ENCODE data around the gene PARVB.

PARVB gene

GRCh38 chr22:44120314-44120704 is 96.2 kb downstream of the PARVB start:
- Histone ChIP-seq H3K27me3 (no peaks in the 10 kb centered on the region), H3K36me3 (no peaks in the 10 kb centered on the region), H3K9me3 (no peaks in the 10 kb centered on the region), H3K27ac (no peak overlapping the region), H3K4me1 (ENCODE audit: control insufficient read depth in 1 of 2, insufficient read depth in 1 of 2, low read depth in 1 of 2, low read length in 1 of 2) (no peaks in the 10 kb centered on the region), H3K4me3 (ENCODE audit: low read depth in 1 of 2, low read length in 1 of 2) (no peak overlapping the region)
- no peak for TF ChIP-seq CTCF (IDR thresholded peaks at IDR 0.05)

GRCh38 chr22:44125421-44125820 is 101.3 kb downstream of the PARVB start:
- H3K27me3 ChIP-seq, result no peaks in the 10 kb centered on the region
- no peaks in the 10 kb centered on the region for H3K36me3 ChIP-seq
- no peak for TF ChIP-seq CTCF (IDR thresholded peaks at IDR 0.05)
- no peak overlapping the region for H3K4me3 ChIP-seq (ENCODE audit: low read depth in 1 of 2, low read length in 1 of 2)
- peaks cover 4% of the 10 kb centered on the region for H3K9me3 ChIP-seq
- H3K4me1 ChIP-seq (ENCODE audit: control insufficient read depth in 1 of 2, insufficient read depth in 1 of 2, low read depth in 1 of 2, low read length in 1 of 2), result no peaks in the 10 kb centered on the region
- no peak overlapping the region for H3K27ac ChIP-seq

- Histone ChIP-seq H3K36me3 (no peaks in the 10 kb centered on the region), H3K9me3 (peaks cover 4% of the 10 kb centered on the region), H3K27ac (no peak overlapping the region), H3K4me1 (ENCODE audit: control insufficient read depth in 1 of 2, insufficient read depth in 1 of 2, low read depth in 1 of 2, low read length in 1 of 2) (no peaks in the 10 kb centered on the region), H3K4me3 (ENCODE audit: low read depth in 1 of 2, low read length in 1 of 2) (no peak overlapping the region), H3K27me3 (no peaks in the 10 kb centered on the region)
- no peak for TF ChIP-seq CTCF (IDR thresholded peaks at IDR 0.05)
These were observed 102.7 kb downstream of the PARVB start for GRCh38 chr22:44126807-44127206.

GRCh38 chr22:44127356-44127755 is 103.3 kb downstream of the PARVB start:
- H3K4me3 ChIP-seq (ENCODE audit: low read depth in 1 of 2, low read length in 1 of 2), result no peak overlapping the region
- no peaks in the 10 kb centered on the region for H3K36me3 ChIP-seq
- no peaks in the 10 kb centered on the region for H3K4me1 ChIP-seq (ENCODE audit: control insufficient read depth in 1 of 2, insufficient read depth in 1 of 2, low read depth in 1 of 2, low read length in 1 of 2)
- H3K27ac ChIP-seq, result no peak overlapping the region
- no peak for TF ChIP-seq CTCF (IDR thresholded peaks at IDR 0.05)
- no peaks in the 10 kb centered on the region for H3K27me3 ChIP-seq
- peaks cover 4% of the 10 kb centered on the region for H3K9me3 ChIP-seq

- peaks cover 5% of the 10 kb centered on the region for H3K27me3 ChIP-seq
These were observed 105.0 kb downstream of the PARVB start for GRCh38 chr22:44128958-44129618.

More at GRCh38 chr22:44128958-44129618, 105.0 kb downstream of the PARVB start:
- no peak overlapping the region for H3K27ac ChIP-seq
- no peaks in the 10 kb centered on the region for H3K36me3 ChIP-seq
- no peak for TF ChIP-seq CTCF (IDR thresholded peaks at IDR 0.05)
- H3K9me3 ChIP-seq, result peaks cover 4% of the 10 kb centered on the region
- H3K4me1 ChIP-seq (ENCODE audit: control insufficient read depth in 1 of 2, insufficient read depth in 1 of 2, low read depth in 1 of 2, low read length in 1 of 2), result no peaks in the 10 kb centered on the region
- H3K4me3 ChIP-seq (ENCODE audit: low read depth in 1 of 2, low read length in 1 of 2), result no peak overlapping the region

Measured in neutrophil (primary cell).